Activated T-cell treated with anti-CD3 and anti-CD28 coated beads for 48 hours (primary cell): ENCODE measurements around the gene KLHL22.
"Not testable (repeated sequence)": the region's sequence is repeated elsewhere in the genome, so short reads cannot be mapped to it uniquely, and the experiment has no call there.

Experiments
- DNase-seq: peaks from one replicate; pipeline ENCODE4 v3.0.0-alpha.2; 2020; ENCODE audit warnings: low read depth

The KLHL22 gene

GRCh38 chr22:20494978-20495860 is at the start of gene KLHL22:
Gene KLHL22 (minus strand): TSS chr22:20495795. CDS start chr22:20489211, 6,584 bp downstream.
- DNase-seq, result no peak

- DNase-seq, result not testable (repeated sequence)
These were observed 49.7 kb upstream of the KLHL22 start for GRCh38 chr22:20545318-20545634.

GRCh38 chr22:20542736-20543135 is 47.1 kb upstream of the KLHL22 start:
- DNase-seq, result no peak

- no peak for DNase-seq
These were observed 46.5 kb upstream of the KLHL22 start for GRCh38 chr22:20542055-20542454.

- not testable (repeated sequence) for DNase-seq
These were observed 43.3 kb upstream of the KLHL22 start for GRCh38 chr22:20538875-20539274.

- no peak for DNase-seq
These were observed 42.4 kb upstream of the KLHL22 start for GRCh38 chr22:20537983-20538382.

GRCh38 chr22:20537325-20537756 is 41.7 kb upstream of the KLHL22 start:
- no peak for DNase-seq

- no peak for DNase-seq
These were observed 41.2 kb upstream of the KLHL22 start for GRCh38 chr22:20536590-20537324.

- DNase-seq, result no peak
These were observed 38.3 kb upstream of the KLHL22 start for GRCh38 chr22:20533879-20534265.

GRCh38 chr22:20533095-20533878 is 37.7 kb upstream of the KLHL22 start:
- DNase-seq, result no peak

- no peak for DNase-seq
These were observed 36.8 kb upstream of the KLHL22 start for GRCh38 chr22:20532256-20532993.

GRCh38 chr22:20531404-20532201 is 36.0 kb upstream of the KLHL22 start:
- no peak for DNase-seq

GRCh38 chr22:20531154-20531403 is 35.5 kb upstream of the KLHL22 start:
- no peak for DNase-seq

GRCh38 chr22:20530368-20531153 is 35.0 kb upstream of the KLHL22 start:
- no peak for DNase-seq

GRCh38 chr22:20528405-20528978 is 32.9 kb upstream of the KLHL22 start:
- DNase-seq, result no peak

- no peak for DNase-seq
These were observed 31.2 kb upstream of the KLHL22 start for GRCh38 chr22:20526628-20527355.

GRCh38 chr22:20526305-20526627 is 30.7 kb upstream of the KLHL22 start:
- DNase-seq, result no peak

GRCh38 chr22:20525048-20525447 is 29.5 kb upstream of the KLHL22 start:
- no peak for DNase-seq

- DNase-seq, result no peak
These were observed 28.4 kb upstream of the KLHL22 start for GRCh38 chr22:20524004-20524481.
